Measurements from ENCODE around the gene DNAJC13. TPM values are rescaled to one million over a fixed set of nuclear protein-coding genes. Genes with fewer than 3 reads are reported as not detected.

Gene DNAJC13
- polyA plus RNA-seq, 3 donors: 18.7 to 32.3 (median 20.8) TPM

DNA sequence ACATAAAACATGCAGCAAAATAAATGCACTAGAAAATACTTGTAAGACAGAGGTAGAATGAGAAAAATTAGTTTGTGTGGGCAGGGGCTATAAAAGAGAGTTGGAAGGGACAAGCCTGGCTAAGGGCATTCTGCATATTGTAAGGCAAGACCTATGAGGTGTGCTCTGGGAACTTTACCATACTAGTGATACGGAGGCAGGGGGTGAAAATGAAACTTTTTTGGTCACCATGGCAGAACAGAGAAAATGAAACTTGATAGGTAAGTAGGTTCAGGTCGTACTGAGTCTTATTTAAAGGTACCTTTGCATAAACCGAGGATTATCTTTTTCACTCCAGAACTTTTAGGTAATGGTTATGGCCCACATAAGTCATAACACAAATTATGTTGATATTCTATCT, 105.1 kb downstream of the DNAJC13 start:
- Mint-ChIP-seq H3K9me3 (no peaks in the 10 kb centered on the region), H3K4me3 (no peak overlapping the region), H3K27ac (no peak overlapping the region), H3K27me3 (ENCODE audit: low read depth in 3 of 3) (no peaks in the 10 kb centered on the region), H3K4me1 (no peaks in the 10 kb centered on the region), H3K36me3 (peaks cover 83 to 90% of the 10 kb centered on the region in 2 donors)
- H4K20me1 ChIP-seq (ENCODE audit: insufficient read depth, low read length): peaks cover 3% of the 10 kb centered on the region
- intact Hi-C loops (cut with micrococcal nuclease): loop anchor here in 1 of 2 donors (10.0 kb wide), 1 partner anchor 1092 kb away; no protein-coding TSS in a partner anchor
- no peak for DNase-seq
- no peaks in the 10 kb centered on the region for H3K27me3 ChIP-seq (ENCODE audit: control insufficient read depth in 2 of 2, insufficient read depth in 2 of 2, low read length in 2 of 2)
- H3K79me2 ChIP-seq (ENCODE audit: insufficient read depth, low read length): no peaks in the 10 kb centered on the region
- no peaks in the 10 kb centered on the region for H3K4me1 ChIP-seq (ENCODE audit: control insufficient read depth in 1 of 2, insufficient read depth in 2 of 2, low read length in 2 of 2)
- TF ChIP-seq, protein P1, sequence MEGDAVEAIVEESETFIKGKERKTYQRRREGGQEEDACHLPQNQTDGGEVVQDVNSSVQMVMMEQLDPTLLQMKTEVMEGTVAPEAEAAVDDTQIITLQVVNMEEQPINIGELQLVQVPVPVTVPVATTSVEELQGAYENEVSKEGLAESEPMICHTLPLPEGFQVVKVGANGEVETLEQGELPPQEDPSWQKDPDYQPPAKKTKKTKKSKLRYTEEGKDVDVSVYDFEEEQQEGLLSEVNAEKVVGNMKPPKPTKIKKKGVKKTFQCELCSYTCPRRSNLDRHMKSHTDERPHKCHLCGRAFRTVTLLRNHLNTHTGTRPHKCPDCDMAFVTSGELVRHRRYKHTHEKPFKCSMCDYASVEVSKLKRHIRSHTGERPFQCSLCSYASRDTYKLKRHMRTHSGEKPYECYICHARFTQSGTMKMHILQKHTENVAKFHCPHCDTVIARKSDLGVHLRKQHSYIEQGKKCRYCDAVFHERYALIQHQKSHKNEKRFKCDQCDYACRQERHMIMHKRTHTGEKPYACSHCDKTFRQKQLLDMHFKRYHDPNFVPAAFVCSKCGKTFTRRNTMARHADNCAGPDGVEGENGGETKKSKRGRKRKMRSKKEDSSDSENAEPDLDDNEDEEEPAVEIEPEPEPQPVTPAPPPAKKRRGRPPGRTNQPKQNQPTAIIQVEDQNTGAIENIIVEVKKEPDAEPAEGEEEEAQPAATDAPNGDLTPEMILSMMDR (IDR thresholded peaks at IDR 0.05): no peak
- H3K27ac ChIP-seq (ENCODE audit: low read depth in 1 of 2, low read length in 2 of 2): no peak overlapping the region
- 100% methylated on average over 1 of the region's 3 CpGs for WGBS (ENCODE audit: insufficient coverage)
- H3K4me3 ChIP-seq (replicated peaks in 1 of 3; ENCODE audit: low read depth in 2 of 3, low read length in 3 of 3): no peak overlapping the region
- H2AFZ ChIP-seq (ENCODE audit: insufficient read depth, low read depth, low read length, poor library complexity, severe bottlenecking): no peak overlapping the region
- peaks cover 95 to 100% of the 10 kb centered on the region in 2 donors for H3K36me3 ChIP-seq (replicated peaks in 1 of 2; ENCODE audit: control insufficient read depth in 1 of 2, insufficient read depth in 2 of 2, low read length in 2 of 2)
- H3K9ac ChIP-seq (ENCODE audit: insufficient read depth, low read length, poor library complexity, severe bottlenecking): no peak overlapping the region
- no peaks in the 10 kb centered on the region for H3K9me3 ChIP-seq (replicated peaks in 1 of 2; ENCODE audit: control insufficient read depth in 1 of 2, insufficient read depth in 1 of 2, low read length in 2 of 2)
- H3K4me2 ChIP-seq (replicated peaks; ENCODE audit: extremely low read depth, low read length, poor library complexity, severe bottlenecking): no peak overlapping the region

DNA sequence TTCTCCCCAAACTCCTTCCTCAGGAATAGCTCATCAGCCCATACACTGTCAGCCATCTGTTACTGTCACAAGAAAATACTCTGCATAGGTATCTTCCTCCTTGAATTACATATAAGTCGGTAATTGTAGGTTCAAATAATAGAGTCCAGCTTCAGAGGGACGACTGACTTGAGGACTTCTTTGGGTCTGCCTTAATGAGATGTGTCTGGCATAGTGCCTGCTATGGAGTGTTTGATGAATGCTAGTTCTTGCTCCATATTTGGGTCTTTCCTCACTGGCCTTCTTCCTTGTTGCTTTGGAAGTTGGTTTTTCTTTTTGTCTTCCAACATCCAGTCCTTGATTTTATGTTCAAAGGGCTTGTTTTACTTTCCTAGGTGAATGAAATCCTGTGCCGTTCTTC, 113.3 kb downstream of the DNAJC13 start:
- no peak for DNase-seq
- Histone ChIP-seq H4K20me1 (ENCODE audit: insufficient read depth, low read length) (peaks cover 14% of the 10 kb centered on the region), H3K36me3 (replicated peaks in 1 of 2; ENCODE audit: control insufficient read depth in 1 of 2, insufficient read depth in 2 of 2, low read length in 2 of 2) (peaks cover 86 to 98% of the 10 kb centered on the region in 2 donors), H2AFZ (ENCODE audit: insufficient read depth, low read depth, low read length, poor library complexity, severe bottlenecking) (no peak overlapping the region), H3K9me3 (replicated peaks in 1 of 2; ENCODE audit: control insufficient read depth in 1 of 2, insufficient read depth in 1 of 2, low read length in 2 of 2) (no peaks in the 10 kb centered on the region), H3K4me3 (replicated peaks in 1 of 3; ENCODE audit: low read depth in 2 of 3, low read length in 3 of 3) (no peak overlapping the region), H3K27me3 (ENCODE audit: control insufficient read depth in 2 of 2, insufficient read depth in 2 of 2, low read length in 2 of 2) (no peaks in the 10 kb centered on the region), H3K4me2 (replicated peaks; ENCODE audit: extremely low read depth, low read length, poor library complexity, severe bottlenecking) (no peak overlapping the region), H3K27ac (ENCODE audit: low read depth in 1 of 2, low read length in 2 of 2) (no peak overlapping the region), H3K79me2 (ENCODE audit: insufficient read depth, low read length) (no peaks in the 10 kb centered on the region), H3K9ac (ENCODE audit: insufficient read depth, low read length, poor library complexity, severe bottlenecking) (no peak overlapping the region), H3K4me1 (ENCODE audit: control insufficient read depth in 1 of 2, insufficient read depth in 2 of 2, low read length in 2 of 2) (no peaks in the 10 kb centered on the region)
- peaks cover 76 to 90% of the 10 kb centered on the region in 2 donors for H3K36me3 Mint-ChIP-seq
- H3K27ac Mint-ChIP-seq: peak overlapping the region in 3 of 7 donors; percentile 12 to 23 (median 20)
- 83% methylated on average over 1 of the region's 3 CpGs for WGBS (ENCODE audit: insufficient coverage)
- no peak overlapping the region for H3K4me3 Mint-ChIP-seq
- H3K4me1 Mint-ChIP-seq: no peaks in the 10 kb centered on the region
- peaks cover 0 to 2% (median 0%) of the 10 kb centered on the region in 3 donors for H3K27me3 Mint-ChIP-seq (ENCODE audit: low read depth in 3 of 3)
- no peaks in the 10 kb centered on the region for H3K9me3 Mint-ChIP-seq
- TF ChIP-seq, protein P1 (IDR thresholded peaks at IDR 0.05): no peak
- intact Hi-C loops (cut with micrococcal nuclease): no loop called here
